HG02610 (cell line): ENCODE results near the gene GUCA1A.
"Not testable (repeated sequence)": the region's sequence is repeated elsewhere in the genome, so short reads cannot be mapped to it uniquely, and the experiment has no call there.

Experiments used
- ATAC-seq: cut with Tn5 transposase; IDR thresholded peaks from one replicate; pipeline ENCODE4 v1.9.1; 2021; ENCODE audit warnings: mild to moderate bottlenecking, moderate library complexity; ENCODE audit not compliant: unreplicated experiment

GUCA1A gene

GRCh38 chr6:42202131-42202915, 29.2 kb downstream of the GUCA1A start:
- ATAC-seq, result not testable (repeated sequence)

- no peak for ATAC-seq
Measured at GRCh38 chr6:42203183-42203582, 30.0 kb downstream of the GUCA1A start.

- no peak for ATAC-seq
Measured at GRCh38 chr6:42204768-42205282, 31.7 kb downstream of the GUCA1A start.

GRCh38 chr6:42207559-42207958, 34.4 kb downstream of the GUCA1A start:
- ATAC-seq, result not testable (repeated sequence)

- ATAC-seq, result no peak
Measured at GRCh38 chr6:42210551-42210950, 37.4 kb downstream of the GUCA1A start.

GRCh38 chr6:42211726-42212125, 38.6 kb downstream of the GUCA1A start:
- no peak for ATAC-seq

GRCh38 chr6:42212442-42212841, 39.3 kb downstream of the GUCA1A start:
- ATAC-seq, result no peak

- not testable (repeated sequence) for ATAC-seq
Measured at GRCh38 chr6:42216495-42216894, 43.3 kb downstream of the GUCA1A start.

GRCh38 chr6:42217157-42217518, 44.0 kb downstream of the GUCA1A start:
- no peak for ATAC-seq

GRCh38 chr6:42217519-42218367, 44.6 kb downstream of the GUCA1A start, which contains the start of gene MRPS10:
MRPS10 (minus strand) TSS chr6:42217861; CDS start chr6:42217849, 12 bp downstream.
- ATAC-seq, result peak; percentile 94

GRCh38 chr6:42220807-42221206, 47.6 kb downstream of the GUCA1A start:
- ATAC-seq, result no peak

- ATAC-seq, result no peak
Measured at GRCh38 chr6:42221546-42221945, 48.4 kb downstream of the GUCA1A start.

- ATAC-seq, result no peak
Measured at GRCh38 chr6:42222448-42222847, 49.3 kb downstream of the GUCA1A start.

- ATAC-seq, result peak; percentile 94
Measured at GRCh38 chr6:42224222-42225028, 51.3 kb downstream of the GUCA1A start.

- no peak for ATAC-seq
Measured at GRCh38 chr6:42225029-42225339, 51.8 kb downstream of the GUCA1A start.

- no peak for ATAC-seq
Measured at GRCh38 chr6:42225419-42225818, 52.3 kb downstream of the GUCA1A start.

- no peak for ATAC-seq
Measured at GRCh38 chr6:42226161-42226611, 53.0 kb downstream of the GUCA1A start.

- no peak for ATAC-seq
Measured at GRCh38 chr6:42226645-42227143, 53.5 kb downstream of the GUCA1A start.

GRCh38 chr6:42227173-42227850, 54.1 kb downstream of the GUCA1A start:
- ATAC-seq, result no peak

- ATAC-seq, result no peak
Measured at GRCh38 chr6:42228305-42228704, 55.1 kb downstream of the GUCA1A start.
